Erythroblast (primary cell): ENCODE data around the gene APC.

Experiments
- GATA1 ChIP-seq: IDR thresholded peaks from 2 replicates; pipeline ENCODE4 v1.6.1; 2011; ENCODE audit warnings: low read depth, mild to moderate bottlenecking, control low read depth, low read length, moderate library complexity
- POLR2A ChIP-seq: IDR thresholded peaks from 2 replicates; pipeline ENCODE4 v1.6.1; 2011; ENCODE audit warnings: mild to moderate bottlenecking, low read length

DNA sequence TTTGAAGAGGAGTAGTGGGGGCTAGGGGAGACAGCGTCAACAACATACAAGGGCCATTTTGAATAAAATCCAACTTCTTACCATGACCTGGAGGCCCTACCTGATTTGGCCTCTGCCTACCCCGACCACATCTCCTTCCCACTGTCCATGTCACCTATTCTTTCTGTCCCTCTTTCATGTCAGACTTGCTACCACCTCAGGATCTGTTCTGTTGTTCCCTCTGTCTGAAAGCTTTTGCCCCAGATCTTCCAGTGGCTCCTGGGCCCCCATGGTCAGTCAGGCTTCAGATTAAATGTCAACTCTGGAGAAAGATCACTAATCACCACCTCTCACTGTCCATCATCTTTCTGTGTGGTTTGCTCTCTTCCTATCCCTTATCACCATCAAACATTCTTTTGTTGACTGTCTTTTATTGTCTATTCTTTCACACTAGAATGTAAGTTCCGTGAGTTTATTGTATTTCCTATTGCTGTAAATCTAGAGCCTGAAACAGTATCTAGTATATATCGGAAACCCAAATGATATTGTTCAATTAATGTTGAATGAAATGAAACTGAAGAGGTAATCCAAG lies 31.2 kb upstream of the APC start:
- TF ChIP-seq POLR2A (no peak), GATA1 (no peak)
